HFF-Myc (cell line): ENCODE results near the gene PTPRM.
"Not testable (repeated sequence)": the region's sequence is repeated elsewhere in the genome, so short reads cannot be mapped to it uniquely, and the experiment has no call there.

ENCODE experiments used
- DNase-seq: peaks from one replicate; pipeline ENCODE4 v3.0.0-alpha.2; 2011; ENCODE audit warnings: low read depth; ENCODE audit errors: extremely low read depth
- H3K4me3 ChIP-seq: replicated peaks from 2 replicates; pipeline ENCODE4 v1.5.1; 2011; ENCODE audit warnings: low read depth, mild to moderate bottlenecking, control low read depth, low read length
- CTCF ChIP-seq: IDR thresholded peaks from 2 replicates; pipeline ENCODE4 v1.5.1; 2012; ENCODE audit warnings: mild to moderate bottlenecking, low read depth, low read length, control low read depth; ENCODE audit errors: missing control alignments

PTPRM gene

GRCh38 chr18:8045884-8046281 is 478.8 kb downstream of the PTPRM start:
- H3K4me3 ChIP-seq, result no peak overlapping the region
- DNase-seq, result no peak
- no peak for TF ChIP-seq CTCF

- TF ChIP-seq CTCF, result no peak
- H3K4me3 ChIP-seq, result no peak overlapping the region
- DNase-seq, result no peak
Observed at GRCh38 chr18:8046441-8046840, 479.3 kb downstream of the PTPRM start.

GRCh38 chr18:8049147-8049546 is 482.0 kb downstream of the PTPRM start:
- DNase-seq, result no peak
- no peak overlapping the region for H3K4me3 ChIP-seq
- TF ChIP-seq CTCF, result no peak

GRCh38 chr18:8050616-8051329 is 483.7 kb downstream of the PTPRM start:
- no peak for TF ChIP-seq CTCF
- H3K4me3 ChIP-seq, result no peak overlapping the region
- no peak for DNase-seq

- no peak for DNase-seq
- H3K4me3 ChIP-seq, result no peak overlapping the region
- no peak for TF ChIP-seq CTCF
Observed at GRCh38 chr18:8051453-8051852, 484.3 kb downstream of the PTPRM start.

GRCh38 chr18:8052237-8052701 is 485.2 kb downstream of the PTPRM start:
- DNase-seq, result peak; percentile 3
- no peak overlapping the region for H3K4me3 ChIP-seq
- TF ChIP-seq CTCF, result no peak

- no peak for TF ChIP-seq CTCF
- no peak overlapping the region for H3K4me3 ChIP-seq
- DNase-seq, result no peak
Observed at GRCh38 chr18:8056723-8057122, 489.6 kb downstream of the PTPRM start.

- H3K4me3 ChIP-seq, DNase-seq: not testable (repeated sequence)
Observed at GRCh38 chr18:8063152-8063551, 496.0 kb downstream of the PTPRM start.
